ENCODE results near the gene EPX.
"Not testable (repeated sequence)": the region's sequence is repeated elsewhere in the genome, so short reads cannot be mapped to it uniquely, and the experiment has no call there.

EPX gene

GRCh38 chr17:58192612-58193011 is at the start of gene EPX:
Gene EPX (plus strand): TSS chr17:58192726. CDS start chr17:58192847, 121 bp downstream.
- DNase-seq, result no peak

GRCh38 chr17:58143335-58143734 is 49.2 kb upstream of the EPX start:
- DNase-seq, result not testable (repeated sequence)

GRCh38 chr17:58144801-58145200 is 47.7 kb upstream of the EPX start:
- no peak for DNase-seq

GRCh38 chr17:58147930-58148434 is 44.5 kb upstream of the EPX start, which contains the start of gene OR4D1:
Gene OR4D1 (plus strand): TSS chr17:58148384. CDS start chr17:58155154, 6,770 bp downstream.
- DNase-seq, result no peak

- no peak for DNase-seq
Measured at GRCh38 chr17:58148609-58149008, 43.9 kb upstream of the EPX start.

GRCh38 chr17:58150394-58150793 is 42.1 kb upstream of the EPX start:
- DNase-seq, result no peak

- peak; percentile 36 to 44 for DNase-seq
Measured at GRCh38 chr17:58153046-58153445, 39.5 kb upstream of the EPX start.

GRCh38 chr17:58153671-58154070 is 38.9 kb upstream of the EPX start:
- no peak for DNase-seq

- peak; percentile 70 to 73 for DNase-seq
Measured at GRCh38 chr17:58156839-58157803, 35.4 kb upstream of the EPX start.

- no peak for DNase-seq
Measured at GRCh38 chr17:58158181-58158580, 34.3 kb upstream of the EPX start.

- DNase-seq, result no peak
Measured at GRCh38 chr17:58161566-58161965, 31.0 kb upstream of the EPX start.

GRCh38 chr17:58165981-58166380 is 26.5 kb upstream of the EPX start:
- DNase-seq, result no peak

GRCh38 chr17:58166682-58167081 is 25.8 kb upstream of the EPX start, which contains the start of gene OR4D2:
Gene OR4D2 (plus strand): TSS chr17:58166982. CDS start chr17:58169656, 2,674 bp downstream.
- no peak for DNase-seq

- no peak for DNase-seq
Measured at GRCh38 chr17:58170622-58171021, 21.9 kb upstream of the EPX start.

GRCh38 chr17:58172369-58173071 is 20.0 kb upstream of the EPX start:
- DNase-seq, result peak; percentile 19 to 38

GRCh38 chr17:58174871-58175270 is 17.7 kb upstream of the EPX start:
- DNase-seq, result no peak

GRCh38 chr17:58176200-58176599 is 16.3 kb upstream of the EPX start:
- no peak for DNase-seq

GRCh38 chr17:58181796-58182195 is 10.7 kb upstream of the EPX start:
- no peak for DNase-seq

GRCh38 chr17:58183514-58183913 is 9.0 kb upstream of the EPX start:
- no peak for DNase-seq

GRCh38 chr17:58184308-58184985 is 8.1 kb upstream of the EPX start:
- DNase-seq, result no peak

- DNase-seq, result no peak
Measured at GRCh38 chr17:58184986-58185761, 7.4 kb upstream of the EPX start.

GRCh38 chr17:58186591-58186990 is 5.9 kb upstream of the EPX start:
- DNase-seq, result no peak

All from stimulated activated CD4-positive, alpha-beta T cell treated with anti-CD3 and anti-CD28 coated beads, Interleukin-2, amount 100 ng/mL, for 24 hours (primary cell).